HepG2 (cell line): ENCODE measurements around the gene NAP1L1. TPM values are rescaled to one million over a fixed set of nuclear protein-coding genes. Genes with fewer than 3 reads are reported as not detected.

Experiments
- ATAC-seq: fragments of 200-7000 bp; cut with Tn5 transposase; 3 replicates; pipeline ENCODE4 v1.9.1; 2020; ENCODE audit warnings: mild to moderate bottlenecking, moderate library complexity
- BruUV-seq: library from RNA; stranded (reverse); fragments of 400-500 nt; replicated peaks from 2 replicates; lab custom pipeline; 2021; lab: Mats Ljungman, UMichigan
- CTCF ChIA-PET: fragments of 300-600 bp; formaldehyde crosslinking; extraction: SDS; loops from one replicate; lab custom pipeline; 2021; ENCODE audit warnings: low total read pairs, inconsistent platforms, low intra/inter-chr PET ratio; lab: Yijun Ruan, JAX
- POLR2A ChIA-PET: fragments of 350-600 bp; sonication (Branson Sonifier 250); formaldehyde crosslinking; loops from one replicate; lab custom pipeline; 2020; ENCODE audit warnings: antibody characterized with exemption, inconsistent platforms; lab: Yijun Ruan, JAX
- DNase-seq: peaks from one replicate; pipeline ENCODE4 v3.0.0-alpha.2; 2015; ENCODE audit warnings: low spot score
- FAIRE-seq: peaks from 3 replicates; lab custom pipeline; 2011; peaks lifted over from hg19 to GRCh38; lab: Jason Lieb, UNC
- H2AFZ ChIP-seq: one replicate; pipeline ENCODE4 v1.6.1; 2011; ENCODE audit warnings: low read length, inconsistent platforms
- H3K27ac ChIP-seq: fragments of 300-600 bp; 3 replicates; pipeline ENCODE4 v1.8.0; 2011; ENCODE audit warnings: mixed run types, mild to moderate bottlenecking, mixed read lengths, low read length, inconsistent platforms; ENCODE audit not compliant: insufficient read depth; ENCODE audit errors: extremely low read length
- H3K27me3 ChIP-seq, 2 experiments: fragments of 200-600 bp in 1 of 2; 2 replicates in 1 of 2; 3 replicates in 1 of 2; pipeline versions ENCODE4 v1.6.0 to v1.8.0; 2011; ENCODE audit warnings: low read length in 2 of 2, mild to moderate bottlenecking in 2 of 2, moderate library complexity in 2 of 2, inconsistent platforms in 1 of 2; ENCODE audit not compliant: insufficient read depth in 2 of 2, control insufficient read depth in 1 of 2
- H3K36me3 ChIP-seq, 2 experiments: fragments of 200-600 bp in 1 of 2; replicated peaks in 1 of 2; 2 replicates in 1 of 2; 3 replicates in 1 of 2; pipeline versions ENCODE4 v1.5.1 to v1.8.0; 2011; ENCODE audit warnings: low read length in 2 of 2, inconsistent platforms in 1 of 2; ENCODE audit not compliant: insufficient read depth in 2 of 2, control insufficient read depth in 1 of 2
- H3K4me1 ChIP-seq: 2 replicates; pipeline ENCODE4 v1.5.1; 2012; ENCODE audit warnings: low read length, inconsistent platforms; ENCODE audit not compliant: insufficient read depth
- H3K4me2 ChIP-seq: 2 replicates; pipeline ENCODE4 v1.6.0; 2011; ENCODE audit warnings: low read depth, low read length, inconsistent platforms
- H3K4me3 ChIP-seq, 3 experiments: fragments of 200-600 bp in 1 of 3; sonication (generic), shearing (Covaris generic) in 1 of 3; replicated peaks in 1 of 3; 2 replicates each; pipeline ENCODE4 v1.5.1; 2011 to 2016; ENCODE audit warnings: low read length in 3 of 3, inconsistent platforms in 2 of 3, low read depth in 2 of 3, mild to moderate bottlenecking in 2 of 3, control low read depth in 1 of 3, mixed read lengths in 1 of 3; ENCODE audit not compliant: insufficient read depth in 1 of 3
- H3K79me2 ChIP-seq: one replicate; pipeline ENCODE4 v1.6.1; 2011; ENCODE audit warnings: low read length, inconsistent platforms; ENCODE audit not compliant: insufficient read depth
- H3K9ac ChIP-seq: 2 replicates; pipeline ENCODE4 v1.6.0; 2011; ENCODE audit warnings: mild to moderate bottlenecking, low read depth, low read length, inconsistent platforms; ENCODE audit not compliant: insufficient read depth
- H3K9me3 ChIP-seq: 2 replicates; pipeline ENCODE4 v1.5.1; 2012; ENCODE audit warnings: mild to moderate bottlenecking, low read length
- H4K20me1 ChIP-seq: 2 replicates; pipeline ENCODE4 v1.6.0; 2011; ENCODE audit warnings: inconsistent platforms, mild to moderate bottlenecking, low read length, moderate library complexity; ENCODE audit not compliant: insufficient read depth
- BRCA1 ChIP-seq: sonication (generic); formaldehyde crosslinking; IDR thresholded peaks from 2 replicates; pipeline ENCODE4 v1.4.0; 2020; ENCODE audit warnings: missing genetic modification reagents
- CENPX ChIP-seq: sonication (generic); formaldehyde crosslinking; IDR thresholded peaks from 2 replicates; pipeline ENCODE4 v1.9.0; 2021; ENCODE audit warnings: mild to moderate bottlenecking, missing genetic modification reagents, moderate library complexity
- MED1 ChIP-seq: sonication (generic); formaldehyde crosslinking; IDR thresholded peaks from 2 replicates; pipeline ENCODE4 v1.4.0; 2020; ENCODE audit warnings: missing genetic modification reagents
- PCBP1 ChIP-seq: fragments of 200-400 bp; formaldehyde crosslinking; IDR thresholded peaks from 2 replicates; pipeline ENCODE4 v1.6.1; 2017; ENCODE audit warnings: mild to moderate bottlenecking, low read depth, low read length, borderline replicate concordance
- SMAD3 ChIP-seq: sonication (generic); formaldehyde crosslinking; IDR thresholded peaks from 2 replicates; pipeline ENCODE4 v1.4.0; 2020; ENCODE audit warnings: missing genetic modification reagents
- ZNF709 ChIP-seq: sonication (generic); formaldehyde crosslinking; IDR thresholded peaks from 2 replicates; pipeline ENCODE4 v1.5.0; 2020; ENCODE audit warnings: mild to moderate bottlenecking, missing genetic modification reagents
- ZNF75D ChIP-seq: sonication (generic); formaldehyde crosslinking; IDR thresholded peaks from 2 replicates; pipeline ENCODE4 v1.8.1; 2023; ENCODE audit warnings: missing genetic modification reagents, mild to moderate bottlenecking, borderline replicate concordance
- WGBS: methylation state at CpG from one replicate; pipeline ENCODE4 v1.1.6; 2017; ENCODE audit warnings: low lambda C conversion rate; 5-methylcytosine and 5-hydroxymethylcytosine counted together
- in situ Hi-C: cut with HindIII; loops from 2 replicates; pipeline ENCODE4 v1.10.0; 2017; ENCODE audit warnings: low pct_unique_long_range_greater_than_20kb; ENCODE audit not compliant: extremely low pct_ligation_motif_present
- intact Hi-C: fragments of 100-400 bp; cut with micrococcal nuclease; formaldehyde crosslinking; loops from one replicate; pipeline ENCODE4 v1.10.0; 2022; ENCODE audit not compliant: unreplicated experiment
- polyA plus RNA-seq, 8 experiments: library from polyadenylated mRNA; depleted of rRNA in 3 of 8; stranded (reverse) in 7 of 8; unstranded in 1 of 8; fragments of >200 nt; fragmentation: Illumina TruSeq in 4 of 8; extraction: Trizol in 4 of 8; gene quantifications; 2 replicates each; pipeline versions ENCODE4 v1.2.1 to v1.2.3, GENCODE V29; 2011 to 2016; ENCODE audit warnings: low read depth in 4 of 8, missing spikeins in 1 of 8, mixed read lengths in 1 of 8; ENCODE audit not compliant: insufficient read depth in 1 of 8
- total RNA-seq, 5 experiments: library from RNA; depleted of rRNA; stranded (reverse); fragments of >200 nt; fragmentation: Illumina TruSeq; extraction: Trizol; gene quantifications; 2 replicates each; pipeline ENCODE4 v1.2.3, GENCODE V29; 2016; ENCODE audit warnings: low read depth in 1 of 5
- TF ChIP-seq, protein P1 (sequence below): sonication (generic); formaldehyde crosslinking; IDR thresholded peaks from 2 replicates; pipeline ENCODE4 v1.4.0; 2020; ENCODE audit warnings: missing genetic modification reagents
- TF ChIP-seq, protein P2 (sequence below): sonication (generic); formaldehyde crosslinking; IDR thresholded peaks from 2 replicates; pipeline ENCODE4 v1.5.0; 2020; ENCODE audit warnings: mild to moderate bottlenecking, missing genetic modification reagents
- TF ChIP-seq, protein P3 (sequence below): sonication (generic); formaldehyde crosslinking; IDR thresholded peaks from 2 replicates; pipeline ENCODE4 v1.8.0; 2022; ENCODE audit warnings: mild to moderate bottlenecking, missing genetic modification reagents, moderate library complexity

Gene NAP1L1
- total and polyA plus RNA-seq, 2 of the 13 experiments (the other 11 are each of a cell fraction or from before 2014, with no cell fraction given) = 207 to 309 TPM

GRCh38 chr12:76007640-76008039, 76.8 kb downstream of the NAP1L1 start:
- ChIA-PET POLR2A (interaction anchor here (4.2 kb wide), 1 partner anchor 24 kb away, joined by 32 read pairs; the partner anchor contains the start of gene PHLDA1), CTCF (no interaction called here)
- H3K36me3 ChIP-seq = no peaks in the 10 kb centered on the region
- no TSS peak for BruUV-seq
- H3K4me1 ChIP-seq = peaks cover 39% of the 10 kb centered on the region
- H3K9ac ChIP-seq = no peak overlapping the region
- in situ Hi-C loops (no loop called here), intact Hi-C loops (no loop called here)
- H3K79me2 ChIP-seq = no peaks in the 10 kb centered on the region
- TF ChIP-seq MED1 (CRISPR knock-in tag) (no peak), ZNF709 (no peak), PCBP1 (no peak)
- H3K27ac ChIP-seq = no peak overlapping the region
- WGBS = 86% methylated on average over 8 of the region's 8 CpGs
- H2AFZ ChIP-seq = no peak overlapping the region
- H3K4me2 ChIP-seq = no peak overlapping the region
- no peak overlapping the region for H3K4me3 ChIP-seq
- H4K20me1 ChIP-seq = no peaks in the 10 kb centered on the region
- H3K9me3 ChIP-seq = no peaks in the 10 kb centered on the region
- FAIRE-seq (no peak), ATAC-seq (no peak), DNase-seq (no peak)
- no peaks in the 10 kb centered on the region for H3K27me3 ChIP-seq

- no peaks in the 10 kb centered on the region for H3K36me3 ChIP-seq
- no TSS peak for BruUV-seq
- no peak for TF ChIP-seq CENPX (CRISPR knock-in tag)
- TF ChIP-seq, protein P1, sequence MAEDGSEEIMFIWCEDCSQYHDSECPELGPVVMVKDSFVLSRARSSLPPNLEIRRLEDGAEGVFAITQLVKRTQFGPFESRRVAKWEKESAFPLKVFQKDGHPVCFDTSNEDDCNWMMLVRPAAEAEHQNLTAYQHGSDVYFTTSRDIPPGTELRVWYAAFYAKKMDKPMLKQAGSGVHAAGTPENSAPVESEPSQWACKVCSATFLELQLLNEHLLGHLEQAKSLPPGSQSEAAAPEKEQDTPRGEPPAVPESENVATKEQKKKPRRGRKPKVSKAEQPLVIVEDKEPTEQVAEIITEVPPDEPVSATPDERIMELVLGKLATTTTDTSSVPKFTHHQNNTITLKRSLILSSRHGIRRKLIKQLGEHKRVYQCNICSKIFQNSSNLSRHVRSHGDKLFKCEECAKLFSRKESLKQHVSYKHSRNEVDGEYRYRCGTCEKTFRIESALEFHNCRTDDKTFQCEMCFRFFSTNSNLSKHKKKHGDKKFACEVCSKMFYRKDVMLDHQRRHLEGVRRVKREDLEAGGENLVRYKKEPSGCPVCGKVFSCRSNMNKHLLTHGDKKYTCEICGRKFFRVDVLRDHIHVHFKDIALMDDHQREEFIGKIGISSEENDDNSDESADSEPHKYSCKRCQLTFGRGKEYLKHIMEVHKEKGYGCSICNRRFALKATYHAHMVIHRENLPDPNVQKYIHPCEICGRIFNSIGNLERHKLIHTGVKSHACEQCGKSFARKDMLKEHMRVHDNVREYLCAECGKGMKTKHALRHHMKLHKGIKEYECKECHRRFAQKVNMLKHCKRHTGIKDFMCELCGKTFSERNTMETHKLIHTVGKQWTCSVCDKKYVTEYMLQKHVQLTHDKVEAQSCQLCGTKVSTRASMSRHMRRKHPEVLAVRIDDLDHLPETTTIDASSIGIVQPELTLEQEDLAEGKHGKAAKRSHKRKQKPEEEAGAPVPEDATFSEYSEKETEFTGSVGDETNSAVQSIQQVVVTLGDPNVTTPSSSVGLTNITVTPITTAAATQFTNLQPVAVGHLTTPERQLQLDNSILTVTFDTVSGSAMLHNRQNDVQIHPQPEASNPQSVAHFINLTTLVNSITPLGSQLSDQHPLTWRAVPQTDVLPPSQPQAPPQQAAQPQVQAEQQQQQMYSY (CRISPR knock-in tag) = no peak
- TF ChIP-seq, protein P2, sequence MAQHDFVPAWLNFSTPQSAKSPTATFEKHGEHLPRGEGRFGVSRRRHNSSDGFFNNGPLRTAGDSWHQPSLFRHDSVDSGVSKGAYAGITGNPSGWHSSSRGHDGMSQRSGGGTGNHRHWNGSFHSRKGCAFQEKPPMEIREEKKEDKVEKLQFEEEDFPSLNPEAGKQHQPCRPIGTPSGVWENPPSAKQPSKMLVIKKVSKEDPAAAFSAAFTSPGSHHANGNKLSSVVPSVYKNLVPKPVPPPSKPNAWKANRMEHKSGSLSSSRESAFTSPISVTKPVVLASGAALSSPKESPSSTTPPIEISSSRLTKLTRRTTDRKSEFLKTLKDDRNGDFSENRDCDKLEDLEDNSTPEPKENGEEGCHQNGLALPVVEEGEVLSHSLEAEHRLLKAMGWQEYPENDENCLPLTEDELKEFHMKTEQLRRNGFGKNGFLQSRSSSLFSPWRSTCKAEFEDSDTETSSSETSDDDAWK (CRISPR knock-in tag) = no peak
- TF ChIP-seq ZNF75D (CRISPR knock-in tag) = no peak
- TF ChIP-seq BRCA1 (CRISPR knock-in tag) = no peak
- TF ChIP-seq, protein P3, sequence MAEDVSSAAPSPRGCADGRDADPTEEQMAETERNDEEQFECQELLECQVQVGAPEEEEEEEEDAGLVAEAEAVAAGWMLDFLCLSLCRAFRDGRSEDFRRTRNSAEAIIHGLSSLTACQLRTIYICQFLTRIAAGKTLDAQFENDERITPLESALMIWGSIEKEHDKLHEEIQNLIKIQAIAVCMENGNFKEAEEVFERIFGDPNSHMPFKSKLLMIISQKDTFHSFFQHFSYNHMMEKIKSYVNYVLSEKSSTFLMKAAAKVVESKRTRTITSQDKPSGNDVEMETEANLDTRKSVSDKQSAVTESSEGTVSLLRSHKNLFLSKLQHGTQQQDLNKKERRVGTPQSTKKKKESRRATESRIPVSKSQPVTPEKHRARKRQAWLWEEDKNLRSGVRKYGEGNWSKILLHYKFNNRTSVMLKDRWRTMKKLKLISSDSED (CRISPR knock-in tag) = no peak
- no peak for TF ChIP-seq SMAD3 (CRISPR knock-in tag)
- TF ChIP-seq, all 625 proteins: peak for 0
- intact Hi-C loops (no loop called here), in situ Hi-C loops (no loop called here)
- DNase-seq = no peak
- no peak for ATAC-seq
- Histone ChIP-seq H3K79me2 (no peaks in the 10 kb centered on the region), H3K9ac (no peak overlapping the region), H3K4me3 (no peak overlapping the region), H4K20me1 (no peaks in the 10 kb centered on the region), H2AFZ (no peak overlapping the region), H3K4me1 (peaks cover 37% of the 10 kb centered on the region), H3K27me3 (no peaks in the 10 kb centered on the region), H3K9me3 (no peaks in the 10 kb centered on the region), H3K27ac (no peak overlapping the region), H3K4me2 (no peak overlapping the region)
- 94% methylated on average over 9 of the region's 9 CpGs for WGBS
- CTCF ChIA-PET = no interaction called here
- FAIRE-seq = no peak
- POLR2A ChIA-PET = no interaction called here
Measured at GRCh38 chr12:76006028-76006925, 78.2 kb downstream of the NAP1L1 start.
